ENCODE measurements around the gene HRH1.

The HRH1 gene

GRCh38 chr3:11272906-11273574 is 118.7 kb downstream of the HRH1 start:
- no peak for FAIRE-seq
- no peak for DNase-seq (ENCODE audit: insufficient read length, low spot score)

- no peak for FAIRE-seq
- no peak for DNase-seq (ENCODE audit: insufficient read length, low spot score)
Measured at GRCh38 chr3:11273891-11274291, 119.6 kb downstream of the HRH1 start.

- no peak for DNase-seq (ENCODE audit: insufficient read length, low spot score)
Measured at GRCh38 chr3:11274566-11275142, 120.4 kb downstream of the HRH1 start.

GRCh38 chr3:11275926-11276325 is 121.6 kb downstream of the HRH1 start:
- no peak for FAIRE-seq
- no peak for DNase-seq (ENCODE audit: insufficient read length, low spot score)

More at GRCh38 chr3:11274566-11275142, 120.4 kb downstream of the HRH1 start:
- FAIRE-seq, result no peak

- DNase-seq (ENCODE audit: insufficient read length, low spot score), result no peak
- FAIRE-seq, result no peak
Measured at GRCh38 chr3:11276901-11277300, 122.6 kb downstream of the HRH1 start.

GRCh38 chr3:11282250-11283138 is 128.2 kb downstream of the HRH1 start:
- no peak for DNase-seq (ENCODE audit: insufficient read length, low spot score)
- no peak for FAIRE-seq

GRCh38 chr3:11283139-11283475 is 128.8 kb downstream of the HRH1 start:
- DNase-seq (ENCODE audit: insufficient read length, low spot score) (no peak), FAIRE-seq (no peak)

GRCh38 chr3:11284011-11284410 is 129.7 kb downstream of the HRH1 start:
- no peak for DNase-seq (ENCODE audit: insufficient read length, low spot score)
- FAIRE-seq, result no peak

GRCh38 chr3:11285471-11285870 is 131.2 kb downstream of the HRH1 start:
- DNase-seq (ENCODE audit: insufficient read length, low spot score), result no peak
- FAIRE-seq, result no peak

- FAIRE-seq (no peak), DNase-seq (ENCODE audit: insufficient read length, low spot score) (no peak)
Measured at GRCh38 chr3:11287404-11287803, 133.1 kb downstream of the HRH1 start.

- DNase-seq (ENCODE audit: insufficient read length, low spot score), result no peak
- no peak for FAIRE-seq
Measured at GRCh38 chr3:11288021-11288491, 133.8 kb downstream of the HRH1 start.

- DNase-seq (ENCODE audit: insufficient read length, low spot score) (no peak), FAIRE-seq (peak; percentile 64)
Measured at GRCh38 chr3:11288786-11289637, 134.7 kb downstream of the HRH1 start.

GRCh38 chr3:11289864-11290263 is 135.6 kb downstream of the HRH1 start:
- FAIRE-seq (no peak), DNase-seq (ENCODE audit: insufficient read length, low spot score) (no peak)

GRCh38 chr3:11290743-11291680 is 136.7 kb downstream of the HRH1 start:
- FAIRE-seq (no peak), DNase-seq (ENCODE audit: insufficient read length, low spot score) (no peak)

- no peak for FAIRE-seq
Measured at GRCh38 chr3:11291808-11292207, 137.5 kb downstream of the HRH1 start.

GRCh38 chr3:11297126-11297525 is 142.8 kb downstream of the HRH1 start:
- no peak for FAIRE-seq
- DNase-seq (ENCODE audit: insufficient read length, low spot score), result no peak

More at GRCh38 chr3:11291808-11292207, 137.5 kb downstream of the HRH1 start:
- no peak for DNase-seq (ENCODE audit: insufficient read length, low spot score)

- peak; percentile 89 for FAIRE-seq
- DNase-seq (ENCODE audit: insufficient read length, low spot score), result peak; percentile 26
Measured at GRCh38 chr3:11300970-11301369, 146.7 kb downstream of the HRH1 start.

GRCh38 chr3:11302444-11302843 is 148.2 kb downstream of the HRH1 start:
- no peak for FAIRE-seq

GRCh38 chr3:11304175-11304574 is 149.9 kb downstream of the HRH1 start:
- FAIRE-seq, result no peak
- no peak for DNase-seq (ENCODE audit: insufficient read length, low spot score)

More at GRCh38 chr3:11302444-11302843, 148.2 kb downstream of the HRH1 start:
- DNase-seq (ENCODE audit: insufficient read length, low spot score), result no peak

All from GM19239 (cell line).